Measurements from ENCODE around the gene CORO2A. TPM values are rescaled to one million over a fixed set of nuclear protein-coding genes. Genes with fewer than 3 reads are reported as not detected.

The CORO2A gene
- total and polyA plus RNA-seq, 2 of the 13 experiments (the other 11 are each of a cell fraction or from before 2014, with no cell fraction given), result 14.4 to 15.3 TPM

DNA sequence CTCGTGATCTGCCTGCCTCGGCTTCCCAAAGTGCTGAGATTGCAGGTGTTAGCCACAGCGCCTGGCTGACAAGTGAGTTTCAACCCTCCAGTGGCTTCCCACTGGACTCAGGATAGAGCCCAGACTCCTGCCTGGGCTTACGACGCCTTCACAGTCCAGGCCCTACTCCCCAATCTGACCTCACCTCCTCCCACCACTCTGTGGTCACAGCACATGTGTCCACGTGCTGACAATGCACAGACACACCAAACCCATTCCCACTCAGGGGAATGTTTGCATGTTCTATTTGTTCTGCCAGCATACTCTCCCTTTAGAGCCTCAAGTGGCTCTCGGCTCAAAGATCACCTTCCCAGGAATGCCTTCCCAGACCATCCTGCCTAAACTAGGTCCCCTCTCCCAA, 42.3 kb downstream of the CORO2A start (continued):
- TF ChIP-seq ZNF33A (CRISPR knock-in tag; IDR thresholded peaks at IDR 0.05; ENCODE audit: borderline replicate concordance), result no peak
- TF ChIP-seq SKI (IDR thresholded peaks at IDR 0.05; ENCODE audit: partially characterized antibody), result peak; percentile 37
- no peak for TF ChIP-seq ZNF10 (CRISPR knock-in tag; IDR thresholded peaks at IDR 0.05; ENCODE audit: borderline replicate concordance, low read depth)
- no peak for TF ChIP-seq ZNF724P (CRISPR knock-in tag; IDR thresholded peaks at IDR 0.05; ENCODE audit: borderline replicate concordance)
- TF ChIP-seq, protein P1, sequence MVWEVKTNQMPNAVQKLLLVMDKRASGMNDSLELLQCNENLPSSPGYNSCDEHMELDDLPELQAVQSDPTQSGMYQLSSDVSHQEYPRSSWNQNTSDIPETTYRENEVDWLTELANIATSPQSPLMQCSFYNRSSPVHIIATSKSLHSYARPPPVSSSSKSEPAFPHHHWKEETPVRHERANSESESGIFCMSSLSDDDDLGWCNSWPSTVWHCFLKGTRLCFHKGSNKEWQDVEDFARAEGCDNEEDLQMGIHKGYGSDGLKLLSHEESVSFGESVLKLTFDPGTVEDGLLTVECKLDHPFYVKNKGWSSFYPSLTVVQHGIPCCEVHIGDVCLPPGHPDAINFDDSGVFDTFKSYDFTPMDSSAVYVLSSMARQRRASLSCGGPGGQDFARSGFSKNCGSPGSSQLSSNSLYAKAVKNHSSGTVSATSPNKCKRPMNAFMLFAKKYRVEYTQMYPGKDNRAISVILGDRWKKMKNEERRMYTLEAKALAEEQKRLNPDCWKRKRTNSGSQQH (CRISPR knock-in tag; IDR thresholded peaks at IDR 0.05; ENCODE audit: low read depth), result 0 out of 2 replicates have a peak, but pooled peaks have one; percentile 33
- TF ChIP-seq, protein P2, sequence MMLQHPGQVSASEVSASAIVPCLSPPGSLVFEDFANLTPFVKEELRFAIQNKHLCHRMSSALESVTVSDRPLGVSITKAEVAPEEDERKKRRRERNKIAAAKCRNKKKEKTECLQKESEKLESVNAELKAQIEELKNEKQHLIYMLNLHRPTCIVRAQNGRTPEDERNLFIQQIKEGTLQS (CRISPR knock-in tag; IDR thresholded peaks at IDR 0.05), result no peak
- peak; percentile 59; the same call in 1 of the 2 replicates for TF ChIP-seq ARNTL (CRISPR knock-in tag; IDR thresholded peaks at IDR 0.05)
- no peak for TF ChIP-seq ZNF674 (CRISPR knock-in tag; IDR thresholded peaks at IDR 0.05; ENCODE audit: low read depth)
- TF ChIP-seq MXI1 (IDR thresholded peaks at IDR 0.05; ENCODE audit: borderline replicate concordance, low read depth, low read length), result peak; percentile 57; the same call in 1 of the 3 replicates
- no peak for TF ChIP-seq PHF20 (CRISPR knock-in tag; IDR thresholded peaks at IDR 0.05)
- TF ChIP-seq, protein P3, sequence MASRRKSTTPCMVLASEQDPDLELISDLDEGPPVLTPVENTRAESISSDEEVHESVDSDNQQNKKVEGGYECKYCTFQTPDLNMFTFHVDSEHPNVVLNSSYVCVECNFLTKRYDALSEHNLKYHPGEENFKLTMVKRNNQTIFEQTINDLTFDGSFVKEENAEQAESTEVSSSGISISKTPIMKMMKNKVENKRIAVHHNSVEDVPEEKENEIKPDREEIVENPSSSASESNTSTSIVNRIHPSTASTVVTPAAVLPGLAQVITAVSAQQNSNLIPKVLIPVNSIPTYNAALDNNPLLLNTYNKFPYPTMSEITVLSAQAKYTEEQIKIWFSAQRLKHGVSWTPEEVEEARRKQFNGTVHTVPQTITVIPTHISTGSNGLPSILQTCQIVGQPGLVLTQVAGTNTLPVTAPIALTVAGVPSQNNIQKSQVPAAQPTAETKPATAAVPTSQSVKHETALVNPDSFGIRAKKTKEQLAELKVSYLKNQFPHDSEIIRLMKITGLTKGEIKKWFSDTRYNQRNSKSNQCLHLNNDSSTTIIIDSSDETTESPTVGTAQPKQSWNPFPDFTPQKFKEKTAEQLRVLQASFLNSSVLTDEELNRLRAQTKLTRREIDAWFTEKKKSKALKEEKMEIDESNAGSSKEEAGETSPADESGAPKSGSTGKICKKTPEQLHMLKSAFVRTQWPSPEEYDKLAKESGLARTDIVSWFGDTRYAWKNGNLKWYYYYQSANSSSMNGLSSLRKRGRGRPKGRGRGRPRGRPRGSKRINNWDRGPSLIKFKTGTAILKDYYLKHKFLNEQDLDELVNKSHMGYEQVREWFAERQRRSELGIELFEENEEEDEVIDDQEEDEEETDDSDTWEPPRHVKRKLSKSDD (CRISPR knock-in tag; IDR thresholded peaks at IDR 0.05; ENCODE audit: low read depth), result peak; percentile 63; the same call in 1 of the 2 replicates
- no peak for TF ChIP-seq KMT2B (CRISPR knock-in tag; IDR thresholded peaks at IDR 0.05)
- TF ChIP-seq HNRNPUL1 (IDR thresholded peaks at IDR 0.05; ENCODE audit: low read depth, low read length), result no peak
- TF ChIP-seq ZNF331 (CRISPR knock-in tag; IDR thresholded peaks at IDR 0.05), result peak; percentile 59; the same call in 1 of the 2 replicates
- no peak for TF ChIP-seq TCF7 (IDR thresholded peaks at IDR 0.05; ENCODE audit: low read depth)
- TF ChIP-seq THYN1 (CRISPR knock-in tag; IDR thresholded peaks at IDR 0.05; ENCODE audit: borderline replicate concordance, low read depth), result no peak
- no peak for TF ChIP-seq SMC3 (IDR thresholded peaks at IDR 0.05; ENCODE audit: low read length)
- no peak for TF ChIP-seq NR3C1 (CRISPR knock-in tag; IDR thresholded peaks at IDR 0.05)
- TF ChIP-seq YY1 (IDR thresholded peaks at IDR 0.05; ENCODE audit: insufficient read depth, insufficient replicate concordance, low read depth, low read length), result no peak
- no peak for TF ChIP-seq ADNP (CRISPR knock-in tag; IDR thresholded peaks at IDR 0.05)
- TF ChIP-seq ZBTB38 (CRISPR knock-in tag; IDR thresholded peaks at IDR 0.05), result no peak
- TF ChIP-seq ZNF788 (CRISPR knock-in tag; IDR thresholded peaks at IDR 0.05; ENCODE audit: borderline replicate concordance), result no peak
- TF ChIP-seq NFATC3 (CRISPR knock-in tag; IDR thresholded peaks at IDR 0.05), result no peak
- TF ChIP-seq ZNF101 (CRISPR knock-in tag; IDR thresholded peaks at IDR 0.05; ENCODE audit: borderline replicate concordance, low read depth), result no peak
- no peak for TF ChIP-seq ZNF20 (CRISPR knock-in tag; IDR thresholded peaks at IDR 0.05)
- TF ChIP-seq ZBTB20 (CRISPR knock-in tag; IDR thresholded peaks at IDR 0.05; ENCODE audit: borderline replicate concordance, low read depth), result no peak

All from HepG2 (cell line).